ENCODE measurements around the gene CBL.
A peak's percentile ranks its signal among the peaks of the same experiment; 100 is the strongest.

CBL gene

DNA sequence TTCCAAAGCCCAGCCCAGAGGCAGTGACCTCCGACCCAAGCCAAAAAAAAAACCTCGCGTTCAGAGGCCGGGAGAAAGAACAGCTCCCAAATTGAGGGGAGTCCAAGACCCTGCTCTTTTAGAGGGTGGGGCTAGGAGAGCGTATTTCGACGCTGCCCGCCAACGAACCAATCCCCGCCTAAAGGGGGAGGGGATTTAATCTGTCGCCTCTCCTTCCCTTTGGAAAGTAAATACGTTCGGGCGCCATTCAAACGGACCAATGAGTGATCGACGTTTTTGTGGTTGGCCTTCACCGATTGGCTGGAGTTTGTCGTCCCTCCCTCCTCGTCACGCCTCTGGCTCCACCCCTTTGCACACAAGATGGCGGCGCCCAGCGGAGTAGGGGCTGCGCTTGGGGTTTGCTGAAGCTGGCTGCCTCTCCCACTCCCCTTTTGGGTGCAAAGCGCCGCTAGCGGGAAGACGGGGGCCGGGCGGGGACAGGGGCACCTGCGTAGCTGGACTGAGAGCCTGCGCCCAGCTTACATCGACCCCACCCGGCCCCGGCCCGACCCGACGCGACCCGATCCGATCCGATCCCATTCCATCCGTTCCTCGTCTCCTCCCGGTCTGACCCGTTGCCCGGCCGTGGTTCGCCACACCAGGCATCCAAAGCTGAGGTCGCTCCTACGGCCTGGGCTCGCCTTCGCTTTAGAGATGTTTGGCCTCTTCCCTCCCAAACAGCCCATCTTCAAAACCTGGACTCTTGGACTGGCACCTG, 128.2 kb downstream of the CBL start, which contains the start of gene RNF26:
Gene RNF26, plus strand, starts transcription at position 354 of the 757 bp plus-strand sequence. CDS start 596 bp downstream, outside the sequence.
- DNase-seq (ENCODE audit: low spot score), result peak; percentile 100

DNA sequence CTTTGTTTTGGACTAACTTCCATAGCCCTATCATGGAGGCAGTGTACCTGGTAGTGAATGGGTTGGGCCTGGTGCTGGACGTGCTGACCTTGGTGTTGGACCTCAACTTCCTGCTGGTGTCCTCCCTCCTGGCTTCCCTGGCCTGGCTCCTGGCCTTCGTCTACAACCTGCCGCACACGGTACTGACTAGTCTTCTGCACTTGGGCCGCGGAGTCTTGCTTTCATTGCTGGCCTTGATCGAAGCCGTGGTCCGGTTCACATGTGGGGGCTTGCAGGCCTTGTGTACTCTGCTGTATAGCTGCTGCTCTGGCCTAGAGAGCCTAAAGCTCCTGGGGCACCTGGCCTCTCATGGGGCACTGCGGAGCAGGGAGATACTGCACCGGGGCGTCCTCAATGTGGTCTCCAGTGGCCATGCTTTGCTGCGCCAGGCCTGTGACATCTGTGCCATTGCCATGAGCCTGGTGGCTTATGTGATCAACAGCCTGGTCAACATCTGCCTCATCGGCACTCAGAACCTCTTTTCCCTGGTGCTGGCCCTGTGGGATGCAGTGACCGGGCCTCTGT, 129.0 kb downstream of the CBL start:
- no peak for DNase-seq (ENCODE audit: low spot score)

DNA sequence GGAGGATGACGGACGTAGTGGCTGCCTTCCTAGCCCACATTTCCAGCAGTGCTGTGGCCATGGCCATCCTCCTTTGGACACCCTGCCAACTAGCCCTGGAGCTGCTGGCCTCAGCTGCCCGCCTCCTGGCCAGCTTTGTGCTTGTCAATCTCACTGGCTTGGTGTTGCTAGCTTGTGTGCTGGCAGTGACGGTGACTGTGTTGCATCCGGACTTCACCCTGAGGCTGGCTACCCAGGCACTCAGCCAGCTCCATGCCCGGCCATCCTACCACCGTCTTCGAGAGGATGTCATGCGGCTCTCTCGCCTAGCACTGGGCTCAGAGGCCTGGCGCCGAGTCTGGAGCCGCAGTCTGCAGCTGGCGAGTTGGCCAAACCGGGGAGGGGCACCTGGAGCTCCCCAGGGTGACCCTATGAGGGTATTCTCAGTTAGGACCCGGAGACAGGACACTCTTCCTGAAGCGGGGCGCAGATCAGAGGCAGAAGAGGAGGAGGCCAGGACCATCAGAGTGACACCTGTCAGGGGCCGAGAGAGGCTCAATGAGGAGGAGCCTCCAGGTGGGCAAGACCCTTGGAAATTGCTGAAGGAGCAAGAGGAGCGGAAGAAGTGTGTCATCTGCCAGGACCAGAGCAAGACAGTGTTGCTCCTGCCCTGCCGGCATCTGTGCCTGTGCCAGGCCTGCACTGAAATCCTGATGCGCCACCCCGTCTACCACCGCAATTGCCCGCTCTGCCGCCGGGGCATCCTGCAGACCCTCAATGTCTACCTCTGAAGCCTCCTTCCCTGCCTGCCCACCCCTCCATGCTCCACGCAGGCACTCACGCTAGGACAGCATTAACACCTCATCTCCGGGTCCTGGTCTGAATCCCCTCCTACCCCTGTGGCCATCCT, 129.8 kb downstream of the CBL start:
- DNase-seq (ENCODE audit: low spot score), result no peak

DNA sequence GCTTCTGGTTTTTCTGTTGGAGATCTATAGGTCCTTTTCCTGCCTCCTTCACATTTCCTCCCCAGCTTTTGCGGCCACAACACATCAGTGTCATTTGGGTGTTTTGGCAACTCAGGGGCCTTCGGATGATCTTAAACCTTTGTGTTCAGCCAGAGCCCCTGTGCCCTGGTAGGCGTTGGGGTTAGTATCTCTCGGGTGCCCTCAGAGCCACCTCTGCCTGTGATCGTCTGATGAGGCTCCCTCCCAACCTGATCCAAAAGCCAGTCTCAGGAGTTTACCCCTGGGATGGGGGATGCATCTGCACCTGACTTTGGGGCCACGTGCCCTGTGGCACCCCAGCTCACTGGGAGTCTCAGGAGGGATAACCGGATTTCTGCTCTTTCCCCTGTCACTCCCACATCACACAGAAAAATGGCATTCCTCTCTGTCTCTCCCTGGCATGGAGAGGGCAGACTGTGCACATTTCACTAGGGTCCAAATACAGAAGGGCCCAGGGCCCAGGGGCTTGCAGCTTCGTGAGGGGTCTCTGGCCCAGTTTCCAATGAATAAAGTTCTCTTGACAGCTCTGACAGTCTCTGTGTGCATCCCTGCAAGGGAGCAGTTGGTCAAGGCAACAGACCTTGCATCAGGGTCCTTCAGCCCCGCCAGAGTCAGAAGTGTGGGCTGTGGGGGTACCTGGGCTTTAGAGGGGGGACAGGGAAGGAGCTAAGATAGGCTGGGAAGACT, 130.8 kb downstream of the CBL start:
- no peak for DNase-seq (ENCODE audit: low spot score)

DNA sequence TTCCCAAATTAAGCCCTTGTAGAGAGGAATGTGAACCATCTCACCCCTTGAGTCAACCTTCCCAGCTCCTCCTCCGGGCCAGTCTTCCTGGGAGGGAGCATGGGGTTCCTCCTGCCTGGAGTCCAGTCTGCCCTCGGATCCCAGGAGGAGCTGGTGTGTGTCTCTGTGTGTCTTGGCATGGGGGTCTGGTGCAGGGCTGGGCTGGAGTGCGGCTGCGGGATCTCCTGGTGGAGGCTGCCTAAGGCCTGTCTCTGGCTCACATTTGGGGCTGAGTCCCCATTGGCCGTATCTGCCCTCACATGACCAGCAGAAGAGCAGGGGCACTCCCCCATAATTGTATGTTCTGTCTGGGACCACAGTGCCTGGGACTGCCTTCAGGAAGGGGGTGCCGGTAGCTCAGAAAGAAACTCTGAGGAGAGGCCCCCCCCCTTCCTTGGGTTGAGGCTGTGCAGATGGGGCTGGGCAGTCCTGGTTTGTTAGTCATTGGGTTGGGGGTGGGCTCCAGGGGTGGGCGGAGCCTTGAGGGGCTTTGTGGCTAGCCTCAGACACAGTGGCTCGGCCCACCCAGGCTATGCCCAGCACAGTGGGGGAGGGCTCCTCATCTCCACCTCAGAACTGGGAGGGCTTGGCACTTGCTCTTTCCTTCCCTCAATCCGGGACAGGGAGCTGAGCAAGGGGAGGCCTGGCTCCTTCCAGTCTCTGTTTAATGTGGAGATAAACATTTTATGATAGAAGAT, 131.6 kb downstream of the CBL start:
- DNase-seq (ENCODE audit: low spot score), result no peak

DNA sequence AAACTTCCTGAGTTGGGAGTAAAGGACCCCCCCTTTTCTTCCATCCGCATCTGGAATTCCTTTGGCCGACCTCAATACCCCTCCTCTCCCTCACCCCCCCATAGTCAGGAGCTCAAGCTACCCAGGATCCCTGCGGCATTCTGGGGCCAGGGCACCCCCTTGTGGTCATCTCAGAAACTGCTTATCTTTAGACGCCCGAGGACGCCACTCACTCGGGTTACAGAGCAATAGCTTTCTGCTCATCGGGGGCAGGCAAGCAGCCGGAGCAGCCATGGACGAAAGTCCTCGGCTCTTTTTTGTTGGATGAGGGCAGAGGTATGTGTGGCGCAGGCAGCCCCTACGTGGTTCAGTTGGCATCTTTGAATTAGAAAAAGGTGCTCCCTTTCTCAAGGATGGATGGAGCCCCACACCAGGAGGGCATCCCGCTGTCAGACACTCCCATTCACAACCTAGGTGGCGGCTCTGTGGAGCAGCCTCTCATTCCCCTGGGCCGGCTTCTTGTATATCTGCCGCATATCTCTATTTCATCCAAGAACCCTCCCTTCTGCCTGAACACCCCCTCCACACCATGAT, 132.3 kb downstream of the CBL start:
- peak; percentile 78 for DNase-seq (ENCODE audit: low spot score)

DNA sequence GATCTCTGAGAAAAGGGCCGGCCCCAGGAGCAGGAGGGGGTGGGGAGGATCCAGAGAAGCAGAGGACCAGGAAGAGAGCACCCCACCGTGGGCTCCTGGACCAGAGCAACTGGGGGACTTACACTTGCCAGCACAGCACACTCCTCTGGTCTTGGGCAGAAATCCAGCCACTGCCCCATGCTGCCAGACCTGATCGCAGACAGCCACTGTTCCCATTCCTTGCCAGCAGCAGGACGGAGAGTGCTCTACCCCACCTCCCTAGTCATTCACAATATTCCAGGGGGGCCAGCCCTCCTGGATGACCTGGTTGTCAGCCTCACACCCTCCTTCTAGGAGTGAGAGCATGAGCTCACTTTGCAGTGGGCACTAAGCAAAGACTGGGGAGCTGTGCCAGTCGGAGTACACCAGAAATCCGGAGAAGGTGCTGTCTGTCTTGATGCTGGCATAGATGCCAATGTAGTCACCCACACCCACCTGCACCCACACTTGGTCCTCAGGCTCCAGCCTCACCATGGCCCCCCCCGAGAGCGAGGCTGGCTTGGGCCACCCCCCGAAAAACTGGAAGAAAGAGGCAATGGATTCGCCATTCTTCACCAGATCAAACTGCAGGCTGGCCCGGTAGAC, 132.9 kb downstream of the CBL start:
- no peak for DNase-seq (ENCODE audit: low spot score)

DNA sequence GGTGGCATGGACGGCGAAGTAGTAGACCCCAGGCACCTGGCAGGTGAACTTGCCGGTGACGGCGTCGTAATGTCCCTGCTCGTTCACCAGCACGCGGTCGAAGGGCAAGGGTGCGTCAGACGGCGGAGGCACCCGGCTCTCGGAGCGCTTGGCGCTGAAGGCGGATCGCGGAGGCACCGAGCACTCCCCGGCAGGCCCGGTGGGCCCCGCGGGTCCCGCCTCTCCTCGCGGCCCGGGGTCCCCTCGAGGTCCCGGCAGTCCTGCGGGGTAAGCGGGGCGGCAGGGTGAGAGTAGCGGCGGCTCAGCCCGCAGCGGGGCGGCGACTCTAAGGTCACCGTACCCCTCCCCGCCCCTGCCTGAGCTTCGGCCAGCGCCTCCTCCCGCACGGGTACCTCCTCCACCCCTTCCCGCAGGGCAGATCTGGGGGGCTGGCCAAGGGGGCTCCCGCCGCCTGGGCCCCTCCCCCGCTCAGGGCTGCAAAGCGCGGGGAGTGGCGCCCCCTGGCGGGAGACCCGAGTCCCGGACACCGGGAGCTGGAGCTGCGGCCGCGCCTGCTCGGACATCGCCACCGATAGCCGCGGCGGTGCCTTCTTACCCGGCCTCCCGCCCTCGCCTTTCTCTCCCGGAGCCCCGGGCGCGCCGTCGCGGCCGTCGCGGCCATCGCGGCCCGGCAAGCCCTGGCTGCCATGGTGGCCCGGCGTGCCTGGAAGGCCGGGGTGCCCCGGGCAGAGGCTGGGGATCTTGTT, 133.6 kb downstream of the CBL start:
- no peak for DNase-seq (ENCODE audit: low spot score)

DNA sequence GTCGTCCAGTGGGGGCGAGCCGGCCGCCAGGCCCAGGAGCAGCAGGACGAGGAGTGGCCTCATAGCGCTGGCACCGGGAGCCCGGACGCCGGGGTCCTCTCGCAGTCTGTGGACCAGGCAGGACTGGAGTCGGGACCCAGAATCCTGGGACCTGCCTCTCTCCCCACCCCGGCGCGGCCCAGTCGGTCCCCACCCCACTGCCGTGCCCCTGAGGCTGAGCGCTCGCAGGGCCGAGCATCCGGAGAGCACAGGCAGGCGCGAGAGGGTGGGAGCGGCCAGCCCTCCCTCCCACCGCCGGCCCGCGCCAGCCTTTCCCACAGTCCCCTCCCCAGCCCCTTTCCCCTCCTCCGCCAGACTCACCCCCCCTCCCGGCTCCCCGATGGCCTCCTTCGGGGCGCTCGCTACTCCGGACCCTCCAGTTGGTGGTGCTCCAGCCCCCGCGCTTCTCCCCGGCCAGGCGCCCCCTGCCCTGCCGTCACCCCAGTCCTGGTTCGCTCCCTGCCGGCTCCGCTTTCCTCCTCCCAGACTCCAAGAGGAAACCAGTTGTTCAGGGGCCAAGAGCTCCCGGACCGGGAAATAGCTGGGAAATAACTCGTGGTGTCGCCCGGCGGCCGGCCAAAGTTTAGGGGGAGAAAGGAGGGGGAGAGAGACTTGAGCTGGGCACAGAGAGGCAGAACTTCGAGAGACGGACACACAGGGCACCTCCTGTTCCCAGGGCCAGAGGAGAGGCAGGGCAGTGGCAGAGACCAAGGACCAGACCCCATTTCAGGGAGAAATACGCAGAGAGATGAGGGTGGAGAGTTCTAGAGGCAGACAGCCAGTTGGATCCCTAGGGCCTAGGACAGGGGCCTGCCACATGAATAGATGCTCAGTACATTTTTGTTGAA, 134.4 kb downstream of the CBL start, which contains the start of gene C1QTNF5:
Gene C1QTNF5, minus strand, starts transcription at position 549 of the 887 bp plus-strand sequence. Its CDS starts 486 bp downstream, at position 63.
- no peak for DNase-seq (ENCODE audit: low spot score)

DNA sequence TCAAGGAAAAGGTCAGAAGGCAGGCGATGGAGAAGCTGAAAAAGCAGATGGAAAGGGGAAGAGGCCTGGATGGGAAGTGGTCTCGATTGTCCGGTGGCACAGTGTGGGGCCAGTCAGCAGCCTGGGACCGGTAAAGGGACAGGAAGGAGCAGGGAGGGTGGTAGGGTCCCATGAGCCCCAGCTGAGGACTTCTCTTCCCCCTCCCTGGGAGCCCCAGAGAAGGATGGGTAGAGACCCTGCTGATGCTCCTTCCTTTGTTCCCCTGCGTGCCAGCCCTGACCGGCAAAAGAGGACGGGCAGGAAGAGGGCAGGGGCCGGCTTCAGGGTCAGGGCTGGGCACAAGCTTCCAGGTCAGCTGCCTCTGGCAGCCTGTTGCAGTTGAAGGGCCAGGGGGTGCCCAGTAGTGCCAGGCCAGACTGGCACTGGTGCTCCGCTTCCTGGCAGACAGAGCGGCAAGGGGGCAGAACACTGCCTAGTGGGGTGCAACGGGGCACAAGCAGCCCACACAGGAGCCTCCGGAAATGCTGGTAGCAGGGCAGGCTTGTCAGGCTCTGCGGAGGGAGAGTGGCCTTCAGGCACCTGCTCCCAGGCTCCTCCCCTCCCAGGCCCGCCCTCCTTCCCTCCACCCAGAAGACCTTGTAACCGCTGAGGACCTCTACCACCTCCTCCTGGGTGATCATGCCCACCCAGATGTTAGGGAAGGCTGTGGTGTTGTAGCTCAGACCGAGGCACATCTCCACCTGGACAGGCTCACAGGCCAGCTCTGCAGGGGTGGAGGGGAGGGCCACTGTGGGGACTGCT, 135.3 kb downstream of the CBL start:
- no peak for DNase-seq (ENCODE audit: low spot score)

DNA sequence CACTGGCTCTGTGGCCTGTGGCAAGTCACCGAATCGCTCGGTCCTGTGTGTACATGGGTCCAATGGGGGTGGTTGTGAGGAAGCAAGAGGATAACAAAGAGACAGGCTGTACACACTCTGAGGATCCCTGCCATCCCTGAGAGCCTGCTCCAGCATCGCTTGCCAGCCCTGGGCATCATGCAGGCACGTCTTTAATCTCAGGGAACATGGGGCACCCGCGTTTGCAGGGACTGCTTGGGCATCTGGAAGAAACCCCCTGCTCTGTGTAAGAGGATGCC, 135.8 kb downstream of the CBL start:
- DNase-seq (ENCODE audit: low spot score), result no peak

DNA sequence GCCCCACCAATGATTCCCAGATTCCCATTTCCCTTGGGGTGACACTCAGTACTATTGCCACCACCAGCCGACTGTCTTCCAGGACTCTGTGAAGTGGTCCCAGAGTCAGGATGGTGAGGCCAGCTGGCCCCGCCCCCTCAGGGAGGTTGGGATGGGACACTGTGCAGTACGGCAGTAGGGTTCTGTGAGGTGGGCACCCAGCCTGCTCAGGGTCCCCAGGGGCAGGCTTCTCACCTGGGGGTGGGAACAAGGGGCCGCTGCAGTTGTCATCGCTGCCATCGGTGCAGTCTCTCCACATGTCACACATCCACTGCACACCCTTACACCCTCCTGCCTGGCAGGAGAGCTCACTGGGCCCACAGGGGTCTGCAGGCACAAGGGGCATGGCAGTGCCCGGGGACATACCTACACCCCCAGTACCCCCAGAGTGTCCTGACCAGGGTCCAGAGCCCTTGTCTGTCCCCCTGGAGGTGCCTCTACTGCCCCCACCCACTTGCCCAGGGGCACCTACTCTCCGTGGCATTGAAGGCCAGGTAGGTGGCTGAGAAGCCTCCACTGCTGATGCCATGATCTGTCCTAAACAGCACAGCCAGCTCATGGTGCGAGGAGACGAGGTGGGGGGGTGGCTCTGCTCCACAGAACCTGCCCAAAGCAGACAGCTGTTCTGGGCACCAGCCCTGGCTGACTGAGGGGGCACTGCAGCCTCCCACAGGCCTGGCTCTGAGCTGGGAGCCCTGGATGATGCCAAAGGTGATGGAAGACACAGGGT, 136.4 kb downstream of the CBL start:
- DNase-seq (ENCODE audit: low spot score), result no peak

DNA sequence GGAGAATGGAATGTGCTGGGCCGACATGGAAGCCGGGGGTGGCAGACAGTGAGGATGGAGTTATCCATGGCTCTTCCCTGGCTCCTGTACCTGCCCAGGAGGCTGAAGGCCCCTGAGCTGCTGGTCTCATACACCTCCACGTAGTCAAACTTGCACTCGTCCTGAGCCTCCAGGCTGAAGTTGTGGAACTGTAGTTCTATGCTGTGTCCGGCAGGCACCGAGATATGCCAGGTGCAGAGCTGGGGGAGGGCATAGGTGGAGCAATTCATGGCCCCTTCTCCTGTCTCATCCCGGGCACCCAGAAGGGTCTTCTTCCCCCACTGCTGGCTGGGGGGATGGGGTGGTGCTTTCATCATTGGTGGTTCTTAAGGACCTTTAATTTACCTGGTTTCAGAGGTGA, 137.6 kb downstream of the CBL start:
- DNase-seq (ENCODE audit: low spot score), result no peak

DNA sequence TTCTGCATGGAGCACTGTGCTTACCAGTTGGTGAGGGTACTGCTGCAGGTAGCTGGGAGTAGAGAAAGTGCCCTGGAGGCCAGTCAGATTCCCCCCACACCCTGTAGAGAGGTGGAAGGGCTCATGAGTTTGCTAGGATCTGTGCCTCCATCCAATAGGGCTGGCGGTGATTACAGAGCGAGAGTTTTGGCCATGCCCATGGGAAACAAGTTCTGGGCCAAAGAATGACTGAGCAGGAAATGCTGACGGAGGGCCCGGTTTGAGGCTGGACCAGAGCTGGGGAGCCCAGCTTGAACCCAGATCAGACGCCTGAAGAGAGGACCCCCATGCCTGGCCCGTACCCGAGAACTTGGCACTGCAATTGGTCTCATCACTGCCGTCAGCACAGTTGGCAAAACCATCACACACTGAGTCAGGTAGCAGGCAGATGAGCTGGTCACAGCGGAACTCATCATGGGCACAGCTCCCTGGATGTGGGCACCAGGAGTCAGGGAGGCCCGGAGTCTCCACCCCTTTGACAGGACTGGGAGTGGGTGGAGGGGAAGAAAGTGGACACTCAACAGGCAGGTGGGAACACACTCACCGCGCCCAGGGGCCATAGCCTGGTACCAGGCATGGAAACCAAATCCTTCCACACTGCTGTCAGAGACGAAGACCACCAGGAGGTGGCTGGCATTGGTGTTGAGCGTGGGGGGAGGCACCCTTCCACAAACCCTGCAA, 138.3 kb downstream of the CBL start:
- no peak for DNase-seq (ENCODE audit: low spot score)

DNA sequence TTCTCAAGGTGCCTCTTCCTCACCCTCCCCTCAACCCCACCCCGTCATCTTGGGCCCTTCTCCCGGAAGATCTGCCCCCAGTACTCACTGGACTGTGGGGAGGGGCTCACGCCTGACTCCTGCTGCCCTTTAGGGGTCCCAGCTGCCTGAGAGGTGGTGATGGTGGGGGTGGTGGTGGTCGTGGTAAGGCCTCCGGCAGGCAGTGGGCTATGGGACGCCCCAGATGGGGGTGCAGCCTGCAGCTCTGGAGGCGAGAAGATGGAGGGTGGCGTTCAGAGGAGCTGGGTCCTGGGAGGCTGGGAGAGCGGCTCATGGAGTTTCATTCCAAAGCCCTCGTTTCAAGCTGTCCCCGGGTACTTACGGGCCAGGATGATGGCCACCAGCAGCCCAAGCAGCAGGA, 139.5 kb downstream of the CBL start:
- no peak for DNase-seq (ENCODE audit: low spot score)

DNA sequence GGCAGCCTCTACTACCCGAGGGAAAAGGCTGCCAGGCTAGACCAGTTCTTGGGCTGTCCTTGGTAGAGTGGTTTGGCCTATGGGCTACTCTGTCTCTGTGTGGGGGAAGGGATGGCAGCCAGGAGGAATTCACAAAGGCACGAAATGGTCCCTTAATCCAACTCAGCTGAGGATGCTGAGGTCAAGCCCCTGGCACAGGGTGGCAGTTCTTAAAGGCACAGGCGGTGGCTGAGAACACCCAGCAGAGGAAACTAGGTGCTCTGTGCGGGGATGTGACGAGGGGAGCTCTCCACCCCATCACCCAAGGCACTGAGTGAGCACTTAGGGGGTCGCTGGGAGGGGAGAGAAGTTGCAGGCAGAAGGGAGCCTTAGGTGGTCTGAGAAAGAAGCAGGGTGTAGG, 140.5 kb downstream of the CBL start, which contains the start of gene MFRP:
Gene MFRP, minus strand, starts transcription at position 101 of the 400 bp plus-strand sequence. CDS start 192 bp downstream, outside the sequence.
- DNase-seq (ENCODE audit: low spot score), result no peak

DNA sequence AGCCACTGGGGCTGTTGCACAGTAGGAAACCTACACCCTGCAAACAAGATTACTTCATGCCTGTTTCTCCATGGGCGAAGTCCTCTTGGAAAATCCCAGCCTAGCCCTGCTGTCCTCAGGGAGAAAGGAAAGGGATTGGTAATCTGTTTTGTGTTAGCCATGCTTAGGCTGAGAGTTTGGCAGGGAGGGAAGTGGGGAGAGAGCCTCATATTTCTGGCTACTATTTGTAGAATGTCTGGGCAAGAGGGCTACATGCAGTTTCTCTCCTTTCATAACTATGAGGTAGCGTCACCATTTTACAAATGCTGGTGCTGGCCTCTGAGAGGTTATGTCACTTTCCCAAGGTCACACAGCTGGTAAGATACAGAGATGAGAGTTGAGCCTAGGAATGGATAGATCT, 141.1 kb downstream of the CBL start:
- no peak for DNase-seq (ENCODE audit: low spot score)
